T-helper 22 cell (primary cell): Measurements from ENCODE around the gene CEACAM19.
"Not testable (repeated sequence)": the region's sequence is repeated elsewhere in the genome, so short reads cannot be mapped to it uniquely, and the experiment has no call there.

Experiments
- DNase-seq: peaks from one replicate; pipeline ENCODE4 v3.0.0-alpha.2; 2020; ENCODE audit warnings: low read depth

The CEACAM19 gene, protein sequence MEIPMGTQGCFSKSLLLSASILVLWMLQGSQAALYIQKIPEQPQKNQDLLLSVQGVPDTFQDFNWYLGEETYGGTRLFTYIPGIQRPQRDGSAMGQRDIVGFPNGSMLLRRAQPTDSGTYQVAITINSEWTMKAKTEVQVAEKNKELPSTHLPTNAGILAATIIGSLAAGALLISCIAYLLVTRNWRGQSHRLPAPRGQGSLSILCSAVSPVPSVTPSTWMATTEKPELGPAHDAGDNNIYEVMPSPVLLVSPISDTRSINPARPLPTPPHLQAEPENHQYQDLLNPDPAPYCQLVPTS

DNA sequence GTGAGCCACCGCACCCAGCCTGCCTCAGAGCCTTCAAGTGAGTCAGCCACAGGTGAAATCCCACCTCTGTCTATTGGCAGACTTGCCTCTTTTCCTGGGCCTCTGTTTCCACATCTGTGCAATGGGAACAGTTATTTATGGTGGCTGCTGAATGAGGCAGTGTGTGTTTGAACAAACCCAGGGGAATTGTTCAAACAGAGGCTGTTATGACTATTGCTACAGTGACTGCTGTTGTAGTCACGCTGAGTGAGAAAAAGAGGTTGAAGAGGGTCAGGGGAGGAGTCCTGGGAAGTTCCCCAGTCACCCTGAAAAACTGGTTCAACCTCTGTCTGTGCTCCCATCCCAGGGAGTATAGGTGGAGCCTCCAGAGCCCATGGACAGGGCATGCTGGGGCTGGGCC is at the start of gene CEACAM19:
Gene CEACAM19, plus strand, starts transcription at position 83 of the 400 bp plus-strand sequence. CDS start 450 bp downstream, outside the sequence.
- no peak for DNase-seq

DNA sequence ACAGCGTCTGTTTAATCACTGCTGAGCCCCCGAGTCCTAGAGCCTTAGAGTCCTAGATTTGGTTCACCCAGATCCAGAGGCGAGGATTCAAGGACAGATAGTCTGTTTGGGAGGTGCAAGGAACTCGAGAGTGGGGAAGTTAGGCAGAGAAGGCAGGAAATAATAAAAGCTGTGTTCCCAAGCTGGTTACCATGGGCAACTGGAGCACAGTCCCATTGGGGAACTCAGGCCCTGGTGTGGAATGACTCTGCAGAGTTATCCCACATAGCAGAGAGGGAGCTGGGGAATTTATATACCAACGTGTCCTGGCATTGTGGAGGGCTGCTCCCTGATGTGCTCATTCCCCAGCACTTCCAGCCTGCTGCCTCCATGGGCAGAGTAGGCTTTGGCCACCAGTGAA is 48.2 kb upstream of the CEACAM19 start:
- no peak for DNase-seq

GRCh38 chr19:44623626-44624025 is 47.7 kb upstream of the CEACAM19 start:
- DNase-seq = no peak

GRCh38 chr19:44624840-44625354 is 46.4 kb upstream of the CEACAM19 start:
- DNase-seq = no peak

GRCh38 chr19:44625637-44626036 is 45.6 kb upstream of the CEACAM19 start:
- not testable (repeated sequence) for DNase-seq

DNA sequence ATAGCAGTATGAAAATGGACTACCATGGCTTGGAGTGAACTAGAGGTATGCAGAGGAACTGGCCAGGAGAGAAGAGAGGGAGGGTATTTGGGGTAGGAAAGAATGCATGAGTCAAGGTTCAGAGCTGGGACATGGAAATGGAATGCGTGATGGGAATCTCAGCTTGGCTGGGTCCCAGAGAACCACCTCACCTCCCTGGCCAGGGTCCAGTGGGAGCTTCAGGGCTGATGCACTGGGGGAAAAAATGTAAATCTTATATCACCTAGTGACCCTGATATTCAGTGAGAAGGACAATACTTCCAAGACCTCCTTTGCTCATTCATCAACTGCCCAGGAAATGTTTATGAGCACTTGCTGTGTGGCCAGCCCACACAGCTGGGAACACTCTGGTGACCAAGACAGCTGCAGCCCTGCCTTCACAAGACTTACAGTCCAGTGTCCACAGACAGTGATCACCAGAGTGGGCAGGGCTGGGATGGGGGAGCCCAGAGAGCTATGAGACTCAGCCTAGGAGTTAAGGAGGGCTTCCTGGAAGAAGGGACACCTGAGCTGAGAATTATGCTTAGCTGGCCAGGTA is 45.1 kb upstream of the CEACAM19 start:
- no peak for DNase-seq

DNA sequence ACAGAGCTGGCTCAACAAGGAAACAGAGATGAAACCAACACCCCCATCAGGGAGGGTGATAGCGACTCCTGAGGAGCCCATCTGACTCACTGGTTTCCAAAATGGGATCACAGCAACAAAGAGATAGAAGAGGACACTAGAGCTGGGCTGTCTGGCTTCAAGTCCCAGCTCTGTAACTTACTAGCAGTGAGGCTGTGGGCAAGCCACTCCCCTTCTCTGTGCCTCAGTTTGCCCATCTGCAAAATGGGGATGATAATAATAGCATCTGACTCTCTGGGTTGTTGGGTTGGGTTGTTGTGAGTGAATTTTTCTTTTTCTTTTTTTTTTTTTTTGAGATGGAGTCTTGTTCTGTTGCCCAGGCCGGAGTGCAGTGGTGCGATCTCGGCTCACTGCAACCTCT is 43.7 kb upstream of the CEACAM19 start:
- DNase-seq = no peak

DNA sequence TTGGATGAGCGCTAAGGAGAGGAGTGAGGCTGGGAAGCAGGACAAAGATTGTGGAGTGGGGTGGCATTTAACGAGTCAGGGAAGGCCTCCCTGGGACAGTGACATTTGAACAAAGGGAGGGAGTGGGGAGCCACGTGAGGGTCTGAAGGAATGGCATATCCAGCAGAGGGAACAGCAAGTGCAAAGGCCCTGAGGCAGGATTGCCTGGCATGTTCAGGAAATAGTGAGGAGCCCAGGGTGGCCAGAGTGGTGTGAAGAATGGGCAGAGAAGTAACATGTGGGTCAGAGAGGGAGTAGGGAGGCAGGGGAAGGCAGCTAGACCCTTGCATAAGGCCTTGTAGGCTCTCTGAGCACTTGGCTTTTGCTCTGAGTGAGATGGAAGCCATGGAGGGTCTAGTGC is 42.5 kb upstream of the CEACAM19 start:
- no peak for DNase-seq

DNA sequence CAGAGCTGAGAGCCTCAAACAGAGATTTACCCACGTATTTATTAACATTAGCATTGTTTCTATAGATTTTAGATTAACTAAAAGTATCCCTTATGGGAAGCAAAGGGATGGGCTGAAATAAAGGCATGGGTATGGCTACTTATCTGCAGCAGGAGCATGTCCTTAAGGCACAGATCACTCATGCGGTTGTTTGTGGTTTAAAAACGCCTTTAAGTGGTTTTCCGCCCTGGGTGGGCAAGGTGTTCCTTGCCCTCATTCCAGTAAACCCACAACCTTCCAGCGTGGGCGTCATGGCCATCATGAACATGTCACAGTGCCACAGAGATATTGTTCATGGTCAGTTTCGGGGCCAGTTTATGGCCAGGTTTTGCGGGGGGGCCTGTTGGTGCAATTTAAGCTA is 39.7 kb upstream of the CEACAM19 start:
- not testable (repeated sequence) for DNase-seq

DNA sequence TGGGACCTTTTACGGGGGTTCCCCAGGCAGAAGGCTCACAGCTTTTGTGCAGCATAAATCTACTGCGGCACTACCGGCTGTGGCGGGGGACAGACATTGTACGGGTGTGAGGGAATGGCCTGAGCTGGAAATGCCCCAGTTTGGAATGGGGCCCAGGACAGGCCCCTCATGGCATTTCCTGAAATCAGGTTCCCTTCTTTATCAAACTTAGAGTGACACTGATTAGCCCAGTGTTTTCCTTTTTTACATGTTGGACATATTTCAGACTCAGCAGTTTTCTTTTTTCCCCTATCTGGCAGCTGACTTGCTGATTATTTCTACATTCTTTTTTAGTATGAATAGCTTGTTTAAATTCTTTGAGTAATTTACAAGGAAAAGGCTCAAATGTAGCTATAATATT is 37.2 kb upstream of the CEACAM19 start:
- DNase-seq = not testable (repeated sequence)

- DNase-seq = no peak
Observed at GRCh38 chr19:44634785-44635184, 36.5 kb upstream of the CEACAM19 start.

DNA sequence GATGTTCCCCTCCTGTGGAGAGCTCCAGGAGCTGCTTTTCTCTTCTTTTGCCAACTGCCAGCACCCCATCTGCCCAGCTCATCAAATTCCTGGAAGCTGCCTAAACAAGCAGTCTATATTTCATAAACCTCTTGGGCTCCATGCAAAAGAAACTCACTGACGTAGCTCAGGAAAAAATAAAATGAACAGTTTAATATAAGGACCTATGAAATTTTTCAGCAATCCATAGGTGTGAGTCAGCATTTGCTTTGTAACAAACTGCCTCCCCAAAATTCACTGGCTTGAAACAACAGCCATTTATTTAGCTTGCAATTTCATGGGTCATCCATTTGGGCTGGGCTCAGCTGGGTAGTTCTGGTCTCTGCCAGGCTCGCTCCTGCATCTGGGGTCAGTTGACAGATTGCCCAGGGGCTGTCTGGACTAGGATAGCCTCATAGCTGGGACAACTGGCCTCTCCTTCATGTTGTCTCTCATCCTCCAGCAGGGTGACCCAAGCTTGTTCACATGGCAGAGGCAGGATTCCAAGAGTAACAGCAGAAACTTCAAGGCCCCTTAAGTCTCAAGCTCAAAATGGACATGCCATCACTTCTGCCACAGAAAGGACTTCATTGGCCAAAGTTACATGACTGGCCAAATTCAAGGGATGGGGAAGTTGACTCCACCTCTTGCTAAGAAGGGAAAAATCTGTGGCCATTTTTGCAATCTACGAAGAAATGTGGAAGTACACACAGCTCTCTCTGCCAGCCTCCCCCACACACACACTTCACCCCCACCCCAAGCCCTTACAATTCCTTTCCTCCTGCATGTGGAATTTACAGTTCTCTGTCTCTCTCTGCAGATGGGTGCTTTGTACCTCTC is 35.5 kb upstream of the CEACAM19 start:
- DNase-seq = no peak

- no peak for DNase-seq
Observed at GRCh38 chr19:44636439-44637389, 34.6 kb upstream of the CEACAM19 start.

DNA sequence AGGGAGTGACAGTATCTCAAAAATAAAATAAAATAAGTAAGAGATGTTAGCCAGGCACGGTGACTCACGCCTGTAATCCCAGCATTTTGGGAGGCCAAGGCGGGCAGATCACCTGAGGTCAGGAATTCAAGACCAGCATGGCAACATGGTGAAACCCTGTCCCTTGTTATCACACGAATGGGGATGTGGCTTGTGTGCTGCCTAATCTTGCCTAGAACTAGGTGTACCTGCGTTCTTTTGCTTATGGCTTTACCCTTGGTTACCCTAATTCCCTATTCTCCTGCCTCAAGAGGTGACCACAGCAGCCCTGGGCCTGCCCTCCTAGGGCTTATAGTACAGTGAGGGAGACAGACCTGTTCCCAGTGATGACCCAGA is 33.9 kb upstream of the CEACAM19 start:
- DNase-seq = no peak

- DNase-seq = no peak
Observed at GRCh38 chr19:44640518-44640917, 30.8 kb upstream of the CEACAM19 start.

DNA sequence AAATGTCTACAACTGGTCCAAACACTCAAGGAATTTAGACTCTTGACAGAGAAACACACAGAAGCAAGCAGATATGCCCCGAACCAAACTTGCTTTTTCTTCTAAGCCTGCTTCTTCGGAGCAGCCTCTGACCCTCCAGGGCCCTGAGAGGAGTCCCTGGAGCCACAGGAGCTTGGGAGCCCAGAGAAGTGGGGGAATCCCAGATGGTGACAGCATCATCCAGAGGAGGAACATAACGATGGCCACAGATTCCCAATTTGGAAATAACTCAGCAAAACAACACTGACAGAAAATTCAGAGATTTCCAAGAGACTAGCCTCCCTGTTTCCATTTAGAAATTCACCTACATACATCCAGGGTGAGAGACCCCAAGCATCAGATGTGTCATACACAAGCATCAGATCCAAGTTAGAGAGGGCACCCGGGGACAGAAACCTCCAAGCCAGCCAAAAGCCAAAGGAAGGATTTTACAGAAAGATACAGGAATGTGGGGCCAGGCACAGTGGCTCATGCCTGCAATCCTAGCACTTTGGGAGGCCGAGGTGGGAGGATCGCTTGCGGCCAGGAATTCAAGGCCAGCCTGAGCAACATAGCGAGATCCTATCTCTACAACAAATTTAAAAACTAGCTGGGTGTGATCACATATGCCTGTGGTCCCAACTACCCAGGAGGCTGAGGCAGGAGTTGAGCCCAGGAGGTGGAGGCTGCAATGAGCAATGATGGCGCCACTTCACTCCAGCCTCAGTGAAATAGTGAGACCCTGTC is 29.6 kb upstream of the CEACAM19 start:
- DNase-seq = no peak

GRCh38 chr19:44642377-44642776 is 28.9 kb upstream of the CEACAM19 start:
- DNase-seq = no peak

- no peak for DNase-seq
Observed at GRCh38 chr19:44643605-44644401, 27.5 kb upstream of the CEACAM19 start, which contains the start of gene PVR. TSS of gene PVR (plus strand) at chr19:44643910. CDS start at chr19:44644097, 187 bp downstream.

DNA sequence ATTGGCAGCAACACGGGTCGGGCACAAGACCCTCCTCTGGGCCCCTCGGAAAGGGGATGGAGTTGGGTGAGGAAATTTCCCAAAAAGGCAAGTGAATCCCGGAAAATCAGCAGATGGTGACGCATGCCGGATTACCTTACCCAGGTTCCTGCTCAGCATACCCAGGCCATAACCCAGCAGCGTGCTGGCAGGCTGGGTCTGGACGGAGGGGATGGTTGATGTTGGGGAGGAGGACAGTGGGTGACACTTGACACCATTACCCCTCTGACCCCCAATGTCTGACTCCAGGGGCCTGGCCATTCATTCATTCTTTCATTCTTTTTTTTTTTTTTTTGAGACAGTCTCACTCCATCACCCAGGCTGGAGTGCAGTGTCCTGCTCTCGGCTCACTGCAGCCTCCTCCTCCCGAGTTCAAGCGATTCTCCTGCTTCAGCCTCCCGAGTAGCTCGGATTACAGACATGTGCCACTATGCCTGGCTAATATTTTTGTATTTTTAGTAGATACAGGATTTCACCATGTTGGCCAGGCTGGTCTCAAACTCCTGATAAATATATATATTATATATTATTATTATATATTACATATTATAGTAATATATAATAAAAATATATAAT is 26.8 kb upstream of the CEACAM19 start:
- no peak for DNase-seq
